A673 (cell line): ENCODE measurements around the gene CRB2. TPM values are rescaled to one million over a fixed set of nuclear protein-coding genes. Genes with fewer than 3 reads are reported as not detected.

Experiments used
- BruUV-seq: library from RNA; stranded (reverse); fragments of 400-500 nt; replicated peaks from 2 replicates; lab custom pipeline; 2021; lab: Mats Ljungman, UMichigan
- CTCF ChIA-PET: fragments of 300-600 bp; sonication (Branson Sonifier 250); formaldehyde crosslinking; loops from one replicate; lab custom pipeline; 2022; ENCODE audit warnings: antibody characterized with exemption; lab: Charles Lee
- POLR2A ChIA-PET: fragments of 300-600 bp; sonication (Branson Sonifier 250); formaldehyde crosslinking; loops from one replicate; lab custom pipeline; 2022; ENCODE audit warnings: antibody characterized with exemption; ENCODE audit not compliant: low non-redundant PET; lab: Charles Lee
- DNase-seq: peaks from one replicate; pipeline ENCODE4 v3.0.0-alpha.2; 2015; ENCODE audit warnings: low spot score
- H3K27ac ChIP-seq: fragments of 200-600 bp; sonication (generic); 2 replicates; pipeline ENCODE4 v1.5.1; 2016; ENCODE audit warnings: mixed run types, low read depth, mild to moderate bottlenecking, mixed read lengths, antibody characterized with exemption, low read length; ENCODE audit not compliant: poor library complexity, severe bottlenecking
- H3K27me3 ChIP-seq: fragments of 200-600 bp; sonication (generic); replicated peaks from 2 replicates; pipeline ENCODE4 v1.6.1; 2017; ENCODE audit warnings: mixed run types, low read depth, mild to moderate bottlenecking, mixed read lengths, antibody characterized with exemption, low read length; ENCODE audit not compliant: insufficient read depth, poor library complexity
- H3K36me3 ChIP-seq: fragments of 200-600 bp; sonication (generic); 2 replicates; pipeline ENCODE4 v1.6.1; 2016; ENCODE audit warnings: mixed run types, mild to moderate bottlenecking, mixed read lengths, antibody characterized with exemption, low read length; ENCODE audit not compliant: insufficient read depth, poor library complexity, severe bottlenecking
- H3K4me1 ChIP-seq: fragments of 200-600 bp; sonication (generic); 2 replicates; pipeline ENCODE4 v1.6.1; 2017; ENCODE audit warnings: mixed run types, mild to moderate bottlenecking, mixed read lengths, antibody characterized with exemption, low read length; ENCODE audit not compliant: insufficient read depth, poor library complexity, severe bottlenecking
- H3K4me3 ChIP-seq: fragments of 200-600 bp; sonication (generic); 2 replicates; pipeline ENCODE4 v1.5.1; 2016; ENCODE audit warnings: low read depth, mixed run types, mild to moderate bottlenecking, mixed read lengths, low read length; ENCODE audit not compliant: poor library complexity, severe bottlenecking
- H3K9me3 ChIP-seq: fragments of 200-600 bp; sonication (generic); 2 replicates; pipeline ENCODE4 v1.6.1; 2016; ENCODE audit warnings: mixed run types, low read depth, mild to moderate bottlenecking, mixed read lengths, antibody characterized with exemption, low read length; ENCODE audit not compliant: poor library complexity, severe bottlenecking
- EZH2 ChIP-seq: fragments of 200-600 bp; sonication (generic); IDR thresholded peaks from 2 replicates; pipeline ENCODE4 v1.6.1; 2017; ENCODE audit warnings: borderline replicate concordance, low read depth, mild to moderate bottlenecking, mixed read lengths, antibody characterized with exemption, low read length; ENCODE audit not compliant: poor library complexity, severe bottlenecking
- intact Hi-C: fragments of 100-400 bp; cut with micrococcal nuclease; formaldehyde crosslinking; loops from one replicate; pipeline ENCODE4 v1.10.0; 2022; ENCODE audit not compliant: unreplicated experiment
- total RNA-seq: library from RNA; stranded (reverse); gene quantifications from 2 replicates; pipeline ENCODE4 v1.2.3, GENCODE V29; 2021
- TF ChIP-seq, protein P1 (sequence below): fragments of 300-800, 200-600 bp; sonication (generic); conservative IDR thresholded peaks from 2 replicates; pipeline ENCODE4 v1.5.1; 2017; ENCODE audit warnings: low read depth, mild to moderate bottlenecking, antibody characterized with exemption, low read length, moderate library complexity, mixed read lengths

CRB2 gene
- total RNA-seq, 1 experiment from 2014 or later: 0.47 TPM

DNA sequence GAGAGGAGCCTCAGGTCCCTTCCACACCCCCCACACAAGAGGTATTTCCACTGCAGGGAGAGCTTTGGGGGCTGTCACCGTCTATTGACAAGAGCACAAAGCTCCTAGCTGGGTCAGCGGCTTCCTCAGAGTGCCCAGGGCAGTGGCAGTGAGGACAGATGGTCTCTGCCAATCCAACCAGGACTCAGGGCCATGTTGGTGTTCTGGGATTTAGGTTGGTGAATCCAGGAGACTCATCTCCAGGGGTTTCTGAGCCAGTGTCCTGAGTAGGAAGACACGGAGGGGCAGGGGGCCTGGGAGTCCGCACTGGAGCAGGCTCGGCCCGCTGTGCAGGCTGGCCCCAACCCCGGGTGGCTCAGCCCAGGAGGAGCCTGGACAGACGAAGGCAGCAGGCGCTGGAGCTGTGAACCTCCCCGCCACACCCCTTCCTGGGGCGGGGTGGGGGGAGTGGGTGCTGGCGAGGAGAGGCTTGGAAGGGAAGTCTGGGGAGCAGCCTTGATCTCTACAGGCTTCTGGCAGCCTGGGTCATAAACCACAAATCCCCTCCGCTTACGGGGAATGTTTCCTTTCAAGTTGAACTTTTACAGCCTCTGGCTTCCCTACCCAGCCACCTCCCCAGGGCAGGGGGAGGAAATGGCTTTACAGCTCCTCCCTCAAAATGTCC lies 19.6 kb downstream of the CRB2 start:
- H3K27ac ChIP-seq: no peak overlapping the region
- intact Hi-C loops: no loop called here
- no peaks in the 10 kb centered on the region for H3K9me3 ChIP-seq
- no peaks in the 10 kb centered on the region for H3K4me1 ChIP-seq
- ChIA-PET POLR2A (no interaction called here), CTCF (no interaction called here)
- no peaks in the 10 kb centered on the region for H3K36me3 ChIP-seq
- no TSS peak for BruUV-seq
- H3K4me3 ChIP-seq: no peak overlapping the region
- no peaks in the 10 kb centered on the region for H3K27me3 ChIP-seq
- no peak for TF ChIP-seq EZH2
- TF ChIP-seq, protein P1, sequence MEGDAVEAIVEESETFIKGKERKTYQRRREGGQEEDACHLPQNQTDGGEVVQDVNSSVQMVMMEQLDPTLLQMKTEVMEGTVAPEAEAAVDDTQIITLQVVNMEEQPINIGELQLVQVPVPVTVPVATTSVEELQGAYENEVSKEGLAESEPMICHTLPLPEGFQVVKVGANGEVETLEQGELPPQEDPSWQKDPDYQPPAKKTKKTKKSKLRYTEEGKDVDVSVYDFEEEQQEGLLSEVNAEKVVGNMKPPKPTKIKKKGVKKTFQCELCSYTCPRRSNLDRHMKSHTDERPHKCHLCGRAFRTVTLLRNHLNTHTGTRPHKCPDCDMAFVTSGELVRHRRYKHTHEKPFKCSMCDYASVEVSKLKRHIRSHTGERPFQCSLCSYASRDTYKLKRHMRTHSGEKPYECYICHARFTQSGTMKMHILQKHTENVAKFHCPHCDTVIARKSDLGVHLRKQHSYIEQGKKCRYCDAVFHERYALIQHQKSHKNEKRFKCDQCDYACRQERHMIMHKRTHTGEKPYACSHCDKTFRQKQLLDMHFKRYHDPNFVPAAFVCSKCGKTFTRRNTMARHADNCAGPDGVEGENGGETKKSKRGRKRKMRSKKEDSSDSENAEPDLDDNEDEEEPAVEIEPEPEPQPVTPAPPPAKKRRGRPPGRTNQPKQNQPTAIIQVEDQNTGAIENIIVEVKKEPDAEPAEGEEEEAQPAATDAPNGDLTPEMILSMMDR: no peak
- DNase-seq: peak; percentile 30

GRCh38 chr9:123376218-123377071 lies 20.4 kb downstream of the CRB2 start:
- no peaks in the 10 kb centered on the region for H3K36me3 ChIP-seq
- H3K9me3 ChIP-seq: no peaks in the 10 kb centered on the region
- no peak for DNase-seq
- H3K4me1 ChIP-seq: no peaks in the 10 kb centered on the region
- intact Hi-C loops: no loop called here
- POLR2A ChIA-PET: no interaction called here
- no peak overlapping the region for H3K4me3 ChIP-seq
- BruUV-seq: no TSS peak
- no peak overlapping the region for H3K27ac ChIP-seq
- no peaks in the 10 kb centered on the region for H3K27me3 ChIP-seq
- TF ChIP-seq, protein P1: no peak
- no peak for TF ChIP-seq EZH2
- CTCF ChIA-PET: no interaction called here

GRCh38 chr9:123377211-123377971 lies 21.4 kb downstream of the CRB2 start:
- Histone ChIP-seq H3K27ac (no peak overlapping the region), H3K36me3 (no peaks in the 10 kb centered on the region), H3K4me3 (no peak overlapping the region), H3K9me3 (no peaks in the 10 kb centered on the region), H3K4me1 (no peaks in the 10 kb centered on the region), H3K27me3 (no peaks in the 10 kb centered on the region)
- TF ChIP-seq, protein P1: no peak
- TF ChIP-seq EZH2: no peak
- ChIA-PET CTCF (no interaction called here), POLR2A (no interaction called here)
- no TSS peak for BruUV-seq
- DNase-seq: no peak
- intact Hi-C loops: no loop called here
